ENCODE results near the gene SSC5D. TPM values are rescaled to one million over a fixed set of nuclear protein-coding genes. Genes with fewer than 3 reads are reported as not detected.
A peak's percentile ranks its signal among the peaks of the same experiment; 100 is the strongest.

SSC5D gene
- total RNA-seq, 2 experiments from 2014 or later, result 0.50 to 2.7 TPM

DNA sequence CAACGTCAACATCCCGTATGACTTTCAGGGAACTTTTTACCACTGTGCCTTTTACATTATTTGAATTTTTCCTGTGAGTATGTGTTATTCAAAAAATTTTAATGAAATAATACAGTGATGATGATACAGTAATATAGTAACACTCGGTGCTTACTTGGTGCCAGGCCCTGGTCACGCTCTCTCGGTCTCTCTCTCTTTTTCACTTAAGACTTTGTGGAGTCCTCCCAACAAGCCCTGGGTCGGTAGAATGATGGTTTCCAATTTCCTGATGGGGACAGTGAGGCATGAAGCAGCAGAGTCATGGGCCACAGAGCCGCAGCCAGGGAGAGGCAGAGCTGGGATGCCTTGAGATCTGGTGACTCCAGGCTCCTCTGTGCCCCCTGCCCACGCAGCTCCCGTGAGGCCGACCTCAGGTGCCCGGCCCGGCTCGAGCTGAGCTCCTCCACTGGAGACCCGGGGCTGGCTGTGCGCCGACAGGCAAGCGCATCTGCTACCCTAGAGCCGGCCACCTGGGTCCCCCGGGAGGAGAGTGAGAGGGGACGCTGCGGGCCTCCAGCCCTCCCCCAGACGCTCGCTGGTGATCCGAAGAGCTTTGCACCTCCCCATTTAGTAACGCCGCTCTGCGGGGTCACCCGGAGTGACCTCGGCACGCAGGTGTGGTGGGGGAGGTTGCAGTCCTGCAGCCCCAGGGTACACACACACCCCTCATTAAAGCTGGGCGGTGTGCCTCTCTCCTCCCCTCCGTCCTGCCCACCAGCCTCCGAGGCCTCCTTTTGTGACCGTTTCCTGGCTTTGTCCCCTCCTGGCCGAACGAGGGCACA lies 61.5 kb downstream of the SSC5D start:
- no peaks in the 10 kb centered on the region for H3K79me2 ChIP-seq (ENCODE audit: insufficient read depth, low read depth, low read length)
- H3K4me3 ChIP-seq (ENCODE audit: low read depth, low read length, poor library complexity, severe bottlenecking), result peak overlapping the region; percentile 2
- no peaks in the 10 kb centered on the region for H4K20me1 ChIP-seq (ENCODE audit: insufficient read depth, low read length)
- peak overlapping the region; percentile 49; the same call in 1 of the 2 replicates for H3K4me2 ChIP-seq (ENCODE audit: low read length)
- H3K4me1 ChIP-seq (ENCODE audit: insufficient read depth, low read length, poor library complexity, severe bottlenecking), result peaks cover 8% of the 10 kb centered on the region
- no peaks in the 10 kb centered on the region for H3K36me3 ChIP-seq (ENCODE audit: insufficient read depth, low read length)
- H2AFZ ChIP-seq (ENCODE audit: low read length), result peak overlapping the region; percentile 55
- DNase-seq (ENCODE audit: low spot score), result peak; percentile 34
- POLR2A ChIA-PET, result no interaction called here
- H3K9me2 ChIP-seq (ENCODE audit: insufficient read depth, low read length), result no peaks in the 10 kb centered on the region
- CTCF ChIA-PET (ENCODE audit: unreplicated experiment), result no interaction called here
- H3K27ac ChIP-seq (ENCODE audit: low read depth, low read length, poor library complexity, severe bottlenecking), result no peak overlapping the region
- no peak for TF ChIP-seq EZH2phosphoT487 (IDR thresholded peaks at IDR 0.05; ENCODE audit: borderline replicate concordance, low read depth, low read length)
- TF ChIP-seq, protein P1, sequence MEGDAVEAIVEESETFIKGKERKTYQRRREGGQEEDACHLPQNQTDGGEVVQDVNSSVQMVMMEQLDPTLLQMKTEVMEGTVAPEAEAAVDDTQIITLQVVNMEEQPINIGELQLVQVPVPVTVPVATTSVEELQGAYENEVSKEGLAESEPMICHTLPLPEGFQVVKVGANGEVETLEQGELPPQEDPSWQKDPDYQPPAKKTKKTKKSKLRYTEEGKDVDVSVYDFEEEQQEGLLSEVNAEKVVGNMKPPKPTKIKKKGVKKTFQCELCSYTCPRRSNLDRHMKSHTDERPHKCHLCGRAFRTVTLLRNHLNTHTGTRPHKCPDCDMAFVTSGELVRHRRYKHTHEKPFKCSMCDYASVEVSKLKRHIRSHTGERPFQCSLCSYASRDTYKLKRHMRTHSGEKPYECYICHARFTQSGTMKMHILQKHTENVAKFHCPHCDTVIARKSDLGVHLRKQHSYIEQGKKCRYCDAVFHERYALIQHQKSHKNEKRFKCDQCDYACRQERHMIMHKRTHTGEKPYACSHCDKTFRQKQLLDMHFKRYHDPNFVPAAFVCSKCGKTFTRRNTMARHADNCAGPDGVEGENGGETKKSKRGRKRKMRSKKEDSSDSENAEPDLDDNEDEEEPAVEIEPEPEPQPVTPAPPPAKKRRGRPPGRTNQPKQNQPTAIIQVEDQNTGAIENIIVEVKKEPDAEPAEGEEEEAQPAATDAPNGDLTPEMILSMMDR (conservative IDR thresholded peaks at IDR 0.05; ENCODE audit: low read length), result no peak
- intact Hi-C loops (cut with micrococcal nuclease; ENCODE audit: unreplicated experiment), result no loop called here
- H3K9me3 ChIP-seq (ENCODE audit: low read length), result no peaks in the 10 kb centered on the region
- BruUV-seq (replicated peaks), result no TSS peak

DNA sequence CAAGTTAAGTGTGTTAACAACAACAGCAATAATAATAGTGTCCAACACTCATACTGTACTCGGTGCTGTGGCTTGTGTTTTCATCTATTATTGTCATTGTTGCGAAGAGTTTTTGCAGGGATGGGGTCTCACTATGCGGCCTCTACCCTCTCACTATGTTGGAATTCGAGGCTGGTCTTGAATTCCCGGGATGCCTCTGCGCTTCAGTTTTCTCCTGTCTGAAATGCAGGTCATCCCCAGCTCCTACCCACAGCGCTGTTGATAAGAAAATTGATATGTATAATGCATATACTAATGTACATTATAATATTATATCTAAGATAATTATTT lies 62.0 kb downstream of the SSC5D start:
- no TSS peak for BruUV-seq (replicated peaks)
- no peaks in the 10 kb centered on the region for H3K9me3 ChIP-seq (ENCODE audit: low read length)
- TF ChIP-seq, protein P1 (conservative IDR thresholded peaks at IDR 0.05; ENCODE audit: low read length), result no peak
- TF ChIP-seq EZH2phosphoT487 (IDR thresholded peaks at IDR 0.05; ENCODE audit: borderline replicate concordance, low read depth, low read length), result no peak
- H3K4me1 ChIP-seq (ENCODE audit: insufficient read depth, low read length, poor library complexity, severe bottlenecking), result peaks cover 8% of the 10 kb centered on the region
- H2AFZ ChIP-seq (ENCODE audit: low read length), result 0 out of 2 replicates have a peak overlapping the region, but pooled peaks have one; percentile 55
- intact Hi-C loops (cut with micrococcal nuclease; ENCODE audit: unreplicated experiment), result no loop called here
- ChIA-PET CTCF (ENCODE audit: unreplicated experiment) (no interaction called here), POLR2A (no interaction called here)
- no peak overlapping the region for H3K27ac ChIP-seq (ENCODE audit: low read depth, low read length, poor library complexity, severe bottlenecking)
- H3K9me2 ChIP-seq (ENCODE audit: insufficient read depth, low read length), result no peaks in the 10 kb centered on the region
- H3K4me3 ChIP-seq (ENCODE audit: low read depth, low read length, poor library complexity, severe bottlenecking), result no peak overlapping the region
- H3K36me3 ChIP-seq (ENCODE audit: insufficient read depth, low read length), result no peaks in the 10 kb centered on the region
- H3K4me2 ChIP-seq (ENCODE audit: low read length), result no peak overlapping the region
- no peaks in the 10 kb centered on the region for H3K79me2 ChIP-seq (ENCODE audit: insufficient read depth, low read depth, low read length)
- DNase-seq (ENCODE audit: low spot score), result no peak
- H4K20me1 ChIP-seq (ENCODE audit: insufficient read depth, low read length), result no peaks in the 10 kb centered on the region

DNA sequence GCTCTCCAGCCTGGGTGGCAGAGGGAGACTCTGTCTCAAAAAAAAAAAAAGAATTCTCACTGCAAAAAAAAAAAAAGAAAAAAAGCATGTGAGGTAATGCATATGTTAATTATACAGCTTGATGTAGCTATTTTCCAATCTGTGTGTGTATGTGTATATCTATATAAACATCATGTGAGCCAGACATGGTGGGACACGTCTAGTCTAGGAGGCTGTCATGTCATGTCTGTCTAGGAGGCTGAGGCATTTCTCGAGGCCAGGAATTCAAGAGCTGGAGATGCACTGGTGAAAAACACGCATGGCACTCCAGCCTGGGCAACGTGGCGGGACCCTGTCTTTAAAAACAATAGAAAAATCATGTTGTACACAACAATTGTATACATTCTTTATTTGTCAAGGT lies 64.0 kb downstream of the SSC5D start:
- no peak for DNase-seq (ENCODE audit: low spot score)
- Histone ChIP-seq H3K36me3 (ENCODE audit: insufficient read depth, low read length) (no peaks in the 10 kb centered on the region), H3K79me2 (ENCODE audit: insufficient read depth, low read depth, low read length) (no peaks in the 10 kb centered on the region), H3K4me1 (ENCODE audit: insufficient read depth, low read length, poor library complexity, severe bottlenecking) (peaks cover 8% of the 10 kb centered on the region), H2AFZ (ENCODE audit: low read length) (no peak overlapping the region), H3K9me3 (ENCODE audit: low read length) (no peaks in the 10 kb centered on the region), H3K27ac (ENCODE audit: low read depth, low read length, poor library complexity, severe bottlenecking) (no peak overlapping the region), H3K4me2 (ENCODE audit: low read length) (no peak overlapping the region), H3K4me3 (ENCODE audit: low read depth, low read length, poor library complexity, severe bottlenecking) (no peak overlapping the region), H3K9me2 (ENCODE audit: insufficient read depth, low read length) (no peaks in the 10 kb centered on the region), H4K20me1 (ENCODE audit: insufficient read depth, low read length) (no peaks in the 10 kb centered on the region)
- ChIA-PET CTCF (ENCODE audit: unreplicated experiment) (no interaction called here), POLR2A (no interaction called here)
- intact Hi-C loops (cut with micrococcal nuclease; ENCODE audit: unreplicated experiment), result no loop called here
- no peak for TF ChIP-seq EZH2phosphoT487 (IDR thresholded peaks at IDR 0.05; ENCODE audit: borderline replicate concordance, low read depth, low read length)
- BruUV-seq (replicated peaks), result no TSS peak

Measured in OCI-LY7 (cell line).